HUES64 (cell line): ENCODE results near the gene SDE2.
"Not testable (repeated sequence)": the region's sequence is repeated elsewhere in the genome, so short reads cannot be mapped to it uniquely, and the experiment has no call there.

Source experiments
- H3K27ac ChIP-seq: 2 replicates; pipeline ENCODE4 v1.7.0; 2013; ENCODE audit warnings: low read depth, low read length, inconsistent platforms
- H3K27me3 ChIP-seq: 2 replicates; pipeline ENCODE4 v1.6.1; 2013; ENCODE audit warnings: mild to moderate bottlenecking, low read length; ENCODE audit not compliant: insufficient read depth
- H3K36me3 ChIP-seq: 2 replicates; pipeline ENCODE4 v1.6.1; 2013; ENCODE audit warnings: mild to moderate bottlenecking, low read length; ENCODE audit not compliant: insufficient read depth
- H3K4me1 ChIP-seq: 2 replicates; pipeline ENCODE4 v1.6.1; 2013; ENCODE audit warnings: mild to moderate bottlenecking, low read length, moderate library complexity; ENCODE audit not compliant: insufficient read depth
- H3K4me3 ChIP-seq: 2 replicates; pipeline ENCODE4 v1.5.1; 2013; ENCODE audit warnings: mild to moderate bottlenecking, low read length, moderate library complexity
- H3K9ac ChIP-seq: 2 replicates; pipeline ENCODE4 v1.6.1; 2013; ENCODE audit warnings: mild to moderate bottlenecking, low read depth, low read length
- H3K9me3 ChIP-seq: 2 replicates; pipeline ENCODE4 v1.6.1; 2013; ENCODE audit warnings: low read depth, low read length; ENCODE audit not compliant: insufficient read depth
- WGBS: fragments of 150-250, 120-280 bp; methylation state at CpG from one replicate; pipeline ENCODE4 v1.1.7; 2013; ENCODE audit warnings: missing lambda C conversion rate; 5-methylcytosine and 5-hydroxymethylcytosine counted together

The SDE2 gene

DNA sequence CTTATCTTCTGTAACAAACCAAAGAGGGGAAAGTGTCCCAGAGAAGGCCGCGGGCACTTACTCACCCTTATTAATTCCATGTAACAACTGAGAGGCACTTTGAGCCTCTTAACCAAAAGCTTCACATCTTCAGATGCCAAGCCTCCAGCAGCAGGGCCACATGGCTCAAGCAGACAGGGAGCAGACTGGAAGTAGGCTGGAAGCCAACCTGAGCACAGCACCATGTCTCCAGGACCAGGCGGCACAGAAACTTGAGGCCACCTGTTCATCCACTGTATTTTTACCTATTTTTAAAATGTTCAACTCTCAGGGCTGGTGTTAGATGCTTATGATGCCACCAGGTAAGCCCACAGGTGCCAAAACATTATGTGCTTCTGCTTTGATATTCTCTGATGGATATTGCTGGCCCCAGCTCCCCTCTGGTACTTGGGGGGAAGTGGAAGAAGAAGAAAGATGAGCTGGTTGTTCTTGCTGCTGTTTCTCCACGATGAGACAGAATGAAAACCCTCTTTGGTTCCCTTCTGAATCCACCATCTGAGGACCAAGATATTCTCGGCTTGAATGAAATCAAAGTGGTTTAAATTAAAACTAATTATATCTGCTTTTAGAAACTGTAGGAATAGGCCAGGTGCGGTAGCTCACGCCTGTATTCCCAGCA is 30.6 kb upstream of the SDE2 start:
- no peaks in the 10 kb centered on the region for H3K36me3 ChIP-seq
- no peak overlapping the region for H3K9ac ChIP-seq
- H3K4me1 ChIP-seq, result no peaks in the 10 kb centered on the region
- no peak overlapping the region for H3K4me3 ChIP-seq
- H3K27ac ChIP-seq, result no peak overlapping the region
- H3K9me3 ChIP-seq, result no peaks in the 10 kb centered on the region
- H3K27me3 ChIP-seq, result no peaks in the 10 kb centered on the region
- WGBS, result 89% methylated on average over 6 of the region's 7 CpGs

DNA sequence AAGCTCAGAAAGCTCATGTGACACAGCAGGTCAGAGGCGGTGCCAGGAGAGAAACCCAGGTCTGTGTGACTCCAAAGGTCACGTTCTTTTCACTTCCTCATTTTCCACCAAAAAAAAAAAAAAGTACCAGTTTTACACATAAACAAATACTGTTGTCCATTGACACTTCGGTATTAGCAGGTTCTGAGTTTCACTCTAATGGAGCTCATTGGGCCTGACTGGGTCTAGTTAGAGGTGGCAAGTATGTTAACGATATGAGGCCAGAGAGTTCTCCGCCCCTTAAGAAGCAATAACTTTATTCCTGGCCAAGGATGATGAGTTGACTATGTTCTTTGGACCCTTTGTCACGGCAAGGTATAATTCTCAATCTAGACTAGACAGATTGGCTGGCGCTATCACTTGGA is 30.0 kb upstream of the SDE2 start:
- Histone ChIP-seq H3K36me3 (no peaks in the 10 kb centered on the region), H3K4me3 (no peak overlapping the region), H3K4me1 (no peaks in the 10 kb centered on the region), H3K9me3 (no peaks in the 10 kb centered on the region), H3K27me3 (no peaks in the 10 kb centered on the region), H3K27ac (no peak overlapping the region), H3K9ac (no peak overlapping the region)
- WGBS, result 93% methylated on average over 7 of the region's 7 CpGs

DNA sequence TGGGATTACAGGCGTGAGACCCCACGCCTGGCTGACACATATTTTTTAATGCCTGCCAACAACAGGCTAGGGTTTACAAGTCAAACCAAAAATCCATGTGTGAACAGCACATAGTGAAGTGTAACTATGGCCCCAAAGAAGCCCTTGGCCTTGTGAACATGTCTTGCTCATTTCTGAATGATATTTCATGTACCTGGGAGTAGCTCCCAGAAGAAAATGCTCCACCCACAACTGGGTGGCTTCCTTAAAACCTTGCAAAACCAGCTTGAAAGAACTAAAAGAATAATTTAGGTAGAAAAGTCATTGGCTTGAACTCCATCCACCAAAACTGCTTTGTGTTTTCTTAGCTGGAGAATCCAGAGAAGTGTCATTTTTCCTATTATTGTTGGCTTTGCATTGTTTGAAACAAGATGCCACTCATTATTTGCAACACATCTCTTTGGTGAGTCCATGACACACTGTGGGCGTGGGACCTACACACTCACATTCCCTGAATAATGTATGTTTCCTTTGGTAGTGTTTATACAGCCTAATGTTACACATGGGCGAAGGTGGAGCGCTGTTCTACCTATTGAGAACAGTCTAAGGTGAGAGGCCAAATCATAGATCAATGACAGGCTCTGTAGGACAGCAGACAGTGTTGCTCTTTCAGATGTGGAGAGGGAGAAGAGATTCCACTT is 28.5 kb upstream of the SDE2 start:
- no peak overlapping the region for H3K9ac ChIP-seq
- H3K9me3 ChIP-seq, result no peaks in the 10 kb centered on the region
- no peaks in the 10 kb centered on the region for H3K4me1 ChIP-seq
- WGBS, result 91% methylated on average over 5 of the region's 5 CpGs
- H3K27me3 ChIP-seq, result no peaks in the 10 kb centered on the region
- no peak overlapping the region for H3K4me3 ChIP-seq
- H3K36me3 ChIP-seq, result no peaks in the 10 kb centered on the region
- H3K27ac ChIP-seq, result no peak overlapping the region

DNA sequence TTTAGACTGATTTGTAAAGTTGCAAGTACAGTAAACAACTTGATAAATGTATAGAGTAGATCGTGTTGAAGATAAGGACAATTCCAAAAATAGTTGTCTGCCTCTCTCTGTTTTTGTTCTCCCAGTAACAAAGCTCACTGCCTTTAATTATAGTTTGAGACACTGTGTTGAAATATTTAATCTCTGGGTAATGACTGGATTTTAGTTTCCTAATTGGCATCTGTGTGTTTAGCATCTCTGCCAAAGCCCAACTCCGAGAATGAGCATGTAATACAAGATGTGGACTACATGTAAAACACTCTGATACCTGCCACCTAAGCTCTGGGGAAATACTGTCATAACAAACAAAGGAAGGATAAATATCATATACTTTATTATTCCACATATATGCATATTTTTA is 27.7 kb upstream of the SDE2 start:
- H3K9me3 ChIP-seq, result no peaks in the 10 kb centered on the region
- H3K9ac ChIP-seq, result no peak overlapping the region
- no peaks in the 10 kb centered on the region for H3K4me1 ChIP-seq
- H3K4me3 ChIP-seq, result no peak overlapping the region
- WGBS, result 89% methylated on average over 2 of the region's 2 CpGs
- no peaks in the 10 kb centered on the region for H3K36me3 ChIP-seq
- H3K27ac ChIP-seq, result no peak overlapping the region
- no peaks in the 10 kb centered on the region for H3K27me3 ChIP-seq

DNA sequence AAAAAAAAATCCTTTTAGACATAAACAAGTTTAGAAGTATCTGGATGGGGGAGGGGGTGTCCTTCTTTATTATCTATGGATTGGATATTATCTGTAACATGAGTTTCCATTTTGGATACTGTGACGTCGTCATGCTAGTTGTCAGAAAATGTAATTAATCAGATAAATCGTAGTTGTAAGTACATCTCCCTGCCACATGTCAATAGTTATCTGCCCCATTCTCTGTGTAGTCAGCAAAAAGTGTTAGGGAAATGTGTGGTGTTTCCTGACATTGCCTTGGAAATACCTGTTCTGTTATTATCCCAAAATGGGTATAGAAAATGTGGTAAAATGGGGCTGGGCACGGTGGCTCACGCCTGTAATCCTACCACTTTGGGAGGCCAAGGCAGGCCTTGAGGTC is 24.6 kb upstream of the SDE2 start:
- Histone ChIP-seq H3K27ac (no peak overlapping the region), H3K4me3 (no peak overlapping the region), H3K9ac (no peak overlapping the region), H3K9me3 (no peaks in the 10 kb centered on the region), H3K36me3 (no peaks in the 10 kb centered on the region), H3K27me3 (no peaks in the 10 kb centered on the region), H3K4me1 (no peaks in the 10 kb centered on the region)
- WGBS, result 94% methylated on average over 5 of the region's 5 CpGs

DNA sequence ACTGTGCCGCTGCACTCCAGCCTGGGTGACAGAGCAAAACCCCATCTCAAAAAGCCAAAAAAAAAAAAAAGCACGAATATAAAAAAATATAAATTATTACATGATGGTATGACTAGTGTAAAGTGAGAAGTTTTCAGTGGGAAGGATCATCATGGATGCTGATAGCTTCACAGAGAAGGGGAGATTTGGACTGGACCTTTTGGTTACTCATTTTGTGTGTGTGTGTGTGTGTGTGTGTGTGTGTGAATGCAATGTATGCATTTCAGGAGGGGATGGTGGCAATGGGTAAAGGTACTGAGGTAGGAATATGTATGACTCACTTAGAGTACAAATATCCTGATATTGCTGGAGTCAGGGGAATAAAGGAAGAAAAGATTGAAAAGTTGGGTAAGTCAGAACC is 22.7 kb upstream of the SDE2 start:
- WGBS, result 100% methylated on average over 1 of the region's 2 CpGs
- Histone ChIP-seq H3K9ac (no peak overlapping the region), H3K4me1 (no peaks in the 10 kb centered on the region), H3K4me3 (no peak overlapping the region), H3K36me3 (no peaks in the 10 kb centered on the region), H3K27me3 (no peaks in the 10 kb centered on the region), H3K9me3 (no peaks in the 10 kb centered on the region), H3K27ac (no peak overlapping the region)

DNA sequence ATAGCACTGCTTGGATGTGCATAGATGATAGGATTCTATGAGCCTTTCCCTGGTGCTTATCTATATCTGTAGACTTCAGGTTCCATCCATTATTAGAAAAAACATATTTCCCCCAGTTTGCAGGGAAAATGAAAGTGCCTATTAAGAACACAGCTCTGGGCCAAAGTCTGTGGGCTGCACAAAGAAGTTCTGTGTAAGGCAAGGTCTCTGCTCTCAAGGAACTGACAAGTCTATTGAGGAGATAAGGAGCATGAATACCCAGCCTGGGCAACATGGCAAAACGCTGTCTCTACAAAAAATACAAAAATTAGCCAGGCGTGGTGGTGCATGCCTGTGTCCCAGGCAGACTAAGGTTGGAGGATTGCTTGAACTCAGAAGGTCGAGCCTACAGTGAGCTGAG is 22.3 kb upstream of the SDE2 start:
- H3K36me3 ChIP-seq, result no peaks in the 10 kb centered on the region
- H3K9ac ChIP-seq, result no peak overlapping the region
- WGBS, result 85% methylated on average over 3 of the region's 3 CpGs
- no peak overlapping the region for H3K4me3 ChIP-seq
- H3K27me3 ChIP-seq, result no peaks in the 10 kb centered on the region
- H3K4me1 ChIP-seq, result no peaks in the 10 kb centered on the region
- no peak overlapping the region for H3K27ac ChIP-seq
- H3K9me3 ChIP-seq, result no peaks in the 10 kb centered on the region

DNA sequence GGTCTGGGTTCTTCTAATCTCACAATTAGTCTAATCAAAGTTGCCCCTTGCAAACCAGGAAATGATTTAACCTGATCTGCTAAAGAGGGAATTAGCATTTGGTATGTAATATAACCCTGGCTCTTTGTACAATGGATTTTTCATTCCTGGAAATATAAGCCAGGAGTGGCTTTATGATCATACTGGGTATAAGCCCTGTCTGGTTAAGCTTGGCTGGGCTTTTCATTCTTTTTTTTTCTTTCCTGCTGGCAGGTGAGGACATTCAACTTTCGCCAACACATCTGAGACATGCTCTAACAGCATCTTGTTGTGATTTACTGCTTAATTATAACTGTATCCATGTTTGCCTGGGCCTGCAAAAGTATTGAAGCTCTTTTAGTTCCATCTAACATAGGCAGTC is 20.4 kb upstream of the SDE2 start:
- WGBS, result 100% methylated on average over 1 of the region's 1 CpG
- no peaks in the 10 kb centered on the region for H3K9me3 ChIP-seq
- no peak overlapping the region for H3K27ac ChIP-seq
- no peaks in the 10 kb centered on the region for H3K4me1 ChIP-seq
- no peaks in the 10 kb centered on the region for H3K36me3 ChIP-seq
- no peak overlapping the region for H3K9ac ChIP-seq
- H3K27me3 ChIP-seq, result no peaks in the 10 kb centered on the region
- H3K4me3 ChIP-seq, result no peak overlapping the region

DNA sequence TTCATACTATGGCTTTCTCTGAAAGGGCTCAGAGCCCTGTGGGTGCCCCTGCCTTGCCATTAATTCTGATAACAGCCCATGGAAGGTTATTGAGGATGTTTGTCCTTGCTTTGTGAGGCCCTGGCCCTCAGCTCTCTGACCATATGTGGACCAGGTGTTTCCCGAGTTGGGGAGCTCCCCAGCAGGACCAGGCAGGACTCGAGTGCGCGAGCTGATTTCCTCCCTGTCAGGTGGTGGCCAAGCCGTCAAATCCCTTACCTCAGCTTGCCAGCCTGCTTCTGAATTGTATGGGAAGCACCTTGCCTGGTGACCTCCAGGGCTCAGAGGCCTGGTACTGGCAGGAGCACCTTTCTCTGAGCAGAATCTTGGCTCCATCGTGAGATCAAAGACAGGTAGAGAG is 17.9 kb upstream of the SDE2 start:
- 88% methylated on average over 6 of the region's 6 CpGs for WGBS
- Histone ChIP-seq H3K27me3 (no peaks in the 10 kb centered on the region), H3K27ac (no peak overlapping the region), H3K36me3 (no peaks in the 10 kb centered on the region), H3K9me3 (no peaks in the 10 kb centered on the region), H3K4me1 (no peaks in the 10 kb centered on the region), H3K9ac (no peak overlapping the region), H3K4me3 (no peak overlapping the region)

DNA sequence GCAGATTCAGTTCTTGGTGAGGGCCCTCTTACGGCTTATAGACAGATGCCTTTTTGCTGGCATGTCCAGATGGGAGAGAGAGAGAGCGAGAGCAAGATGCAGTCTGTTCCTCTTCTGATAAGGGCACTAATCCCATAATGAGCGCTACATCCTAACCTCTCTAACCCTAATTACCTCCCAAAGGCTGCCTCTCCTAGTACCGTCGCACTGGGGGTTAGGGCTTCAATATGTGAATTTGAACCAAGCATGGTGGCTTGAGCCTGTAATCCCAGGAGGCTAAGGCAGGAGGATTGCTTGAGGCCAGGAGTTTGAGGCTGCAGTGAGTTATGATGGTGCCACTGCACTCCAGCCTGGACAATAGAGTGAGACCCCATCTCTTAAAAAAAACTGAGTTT is 10.5 kb upstream of the SDE2 start:
- 95% methylated on average over 4 of the region's 5 CpGs for WGBS
- Histone ChIP-seq H3K27ac (no peak overlapping the region), H3K4me3 (no peak overlapping the region), H3K9me3 (no peaks in the 10 kb centered on the region), H3K4me1 (no peaks in the 10 kb centered on the region), H3K27me3 (no peaks in the 10 kb centered on the region), H3K9ac (no peak overlapping the region), H3K36me3 (no peaks in the 10 kb centered on the region)

DNA sequence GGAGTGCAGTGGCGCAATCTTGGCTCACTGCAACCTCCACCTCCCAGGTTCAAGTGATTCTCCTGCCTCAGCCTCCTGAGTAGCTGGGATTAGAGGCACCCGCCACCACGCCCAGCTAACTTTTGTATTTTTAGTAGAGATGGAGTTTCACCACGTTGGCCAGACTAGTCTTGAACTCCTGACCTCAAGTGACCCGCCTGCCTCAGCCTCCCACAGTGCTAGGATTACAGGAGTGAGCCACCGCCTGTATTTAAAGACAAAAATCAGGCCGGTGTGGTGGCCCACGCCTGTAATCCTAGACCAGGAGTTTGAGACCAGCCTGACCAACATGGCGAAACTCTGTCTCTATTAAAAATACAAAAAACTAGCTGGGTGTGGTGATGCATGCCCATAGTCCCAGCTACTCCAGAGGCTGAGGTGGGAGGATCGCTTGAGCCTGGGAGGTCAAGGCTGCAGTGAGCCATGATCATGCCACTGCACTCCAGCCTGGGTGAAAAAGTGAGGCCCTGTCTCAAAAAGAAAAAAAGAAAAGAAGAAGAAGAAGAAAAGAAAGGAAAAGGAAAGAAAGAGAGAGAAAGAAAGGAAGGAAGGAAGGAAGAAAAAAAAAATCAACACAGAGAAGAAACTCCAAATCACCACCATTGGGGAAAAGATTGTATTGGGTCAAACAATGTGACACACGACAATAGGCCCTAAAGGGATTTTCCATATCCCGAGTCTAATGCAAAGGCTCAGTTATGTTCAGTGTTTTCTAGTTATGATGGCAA is 8.2 kb upstream of the SDE2 start:
- not testable (repeated sequence) for H3K27ac ChIP-seq, H3K36me3 ChIP-seq, H3K4me1 ChIP-seq, H3K9me3 ChIP-seq, H3K4me3 ChIP-seq, H3K27me3 ChIP-seq, H3K9ac ChIP-seq
- 94% methylated on average over 12 of the region's 12 CpGs for WGBS
